B cell (primary cell): ENCODE measurements around the gene TMEM92. TPM values are rescaled to one million over a fixed set of nuclear protein-coding genes. Genes with fewer than 3 reads are reported as not detected.

Source experiments
- ATAC-seq: fragments of 200-7000 bp; cut with Tn5 transposase; one replicate; pipeline ENCODE4 v1.10.0; 2021; ENCODE audit warnings: low read depth, mild to moderate bottlenecking, moderate number of reproducible peaks, moderate library complexity
- CTCF ChIA-PET: fragments of 350-600 bp; sonication (Branson Sonifier 250); formaldehyde crosslinking; loops from one replicate; lab custom pipeline; 2021; ENCODE audit warnings: antibody characterized with exemption, inconsistent platforms; lab: Charles Lee
- POLR2A ChIA-PET: fragments of 350-600 bp; sonication (Branson Sonifier 250); formaldehyde crosslinking; loops from one replicate; lab custom pipeline; 2021; ENCODE audit warnings: antibody characterized with exemption; lab: Charles Lee
- DNase-seq: peaks from one replicate; pipeline ENCODE4 v3.0.0; 2013
- H2AFZ ChIP-seq: 2 replicates; pipeline ENCODE4 v1.6.1; 2012; ENCODE audit warnings: mild to moderate bottlenecking, low read depth, low read length; ENCODE audit not compliant: insufficient read depth, poor library complexity, severe bottlenecking
- H3K27ac ChIP-seq, 2 donors: 1 replicate in 1 of 2; 2 replicates in 1 of 2; pipeline ENCODE4 v1.5.1; 2012 to 2013; ENCODE audit warnings: low read length in 2 of 2, mild to moderate bottlenecking in 2 of 2, moderate library complexity in 1 of 2
- H3K27me3 ChIP-seq, 4 experiments: fragments of 200-600 bp in 1 of 4; sonication (generic) in 1 of 4; replicated peaks in 1 of 4; 1 replicate in 2 of 4; 2 replicates in 2 of 4; pipeline versions ENCODE4 v1.6.1 to v1.7.0; 2013 to 2016; ENCODE audit warnings: low read length in 3 of 4, mild to moderate bottlenecking in 2 of 4, mixed read lengths in 1 of 4, moderate library complexity in 1 of 4; ENCODE audit not compliant: insufficient read depth in 4 of 4, control insufficient read depth in 3 of 4; ENCODE audit errors: control extremely low read depth in 1 of 4
- H3K36me3 ChIP-seq, 2 experiments: replicated peaks in 1 of 2; 1 replicate in 1 of 2; 2 replicates in 1 of 2; pipeline versions ENCODE4 v1.6.1 to v1.7.1; 2013; ENCODE audit warnings: low read length in 1 of 2; ENCODE audit not compliant: insufficient read depth in 2 of 2, control insufficient read depth in 1 of 2; ENCODE audit errors: control extremely low read depth in 1 of 2, extremely low read depth in 1 of 2
- H3K4me1 ChIP-seq, 2 donors: fragments of 200-600 bp in 1 of 2; sonication (generic) in 1 of 2; 1 replicate in 1 of 2; 2 replicates in 1 of 2; pipeline versions ENCODE4 v1.5.1 to v1.6.1; 2013 to 2017; ENCODE audit warnings: low read length in 2 of 2; ENCODE audit not compliant: control insufficient read depth in 2 of 2, insufficient read depth in 2 of 2
- H3K4me2 ChIP-seq: replicated peaks from 2 replicates; pipeline ENCODE3; 2012; ENCODE audit warnings: mild to moderate bottlenecking, low read depth, low read length; ENCODE audit not compliant: poor library complexity, severe bottlenecking
- H3K4me3 ChIP-seq, 5 experiments: fragments of 200-600 bp in 1 of 5; sonication (generic) in 1 of 5; 1 replicate in 3 of 5; 2 replicates in 2 of 5; pipeline versions ENCODE4 v1.5.1 to v1.7.0; 2011 to 2016; ENCODE audit warnings: low read length in 4 of 5, mild to moderate bottlenecking in 4 of 5, low read depth in 2 of 5, control low read depth in 1 of 5, moderate library complexity in 1 of 5; ENCODE audit not compliant: insufficient read depth in 1 of 5; ENCODE audit errors: control extremely low read depth in 1 of 5, extremely low read depth in 1 of 5
- H3K79me2 ChIP-seq: fragments of 200-600 bp; sonication (generic); one replicate; pipeline ENCODE4 v1.6.0; 2016; ENCODE audit warnings: low read length; ENCODE audit not compliant: control insufficient read depth, insufficient read depth
- H3K9ac ChIP-seq: fragments of 200-600 bp; sonication (generic); 2 replicates; pipeline ENCODE4 v1.6.1; 2017; ENCODE audit warnings: mild to moderate bottlenecking, low read length, moderate library complexity
- H3K9me3 ChIP-seq, 3 donors: one replicate each; pipeline versions ENCODE4 v1.6.1 to v1.7.1; 2013; ENCODE audit warnings: low read length in 2 of 3; ENCODE audit not compliant: control insufficient read depth in 2 of 3, insufficient read depth in 1 of 3; ENCODE audit errors: control extremely low read depth in 1 of 3
- H4K20me1 ChIP-seq: 2 replicates; pipeline ENCODE4 v1.6.0; 2012; ENCODE audit warnings: mild to moderate bottlenecking, low read length; ENCODE audit not compliant: insufficient read depth, control insufficient read depth, poor library complexity, severe bottlenecking
- H3K27ac Mint-ChIP-seq: one replicate; pipeline ENCODE4 v1.8.0; 2021; ENCODE audit warnings: mixed read lengths
- H3K27me3 Mint-ChIP-seq: one replicate; pipeline ENCODE4 v1.8.0; 2021; ENCODE audit warnings: mixed read lengths
- H3K4me1 Mint-ChIP-seq: one replicate; pipeline ENCODE4 v1.8.0; 2021; ENCODE audit warnings: mixed read lengths
- H3K4me3 Mint-ChIP-seq: one replicate; pipeline ENCODE4 v1.8.0; 2021; ENCODE audit warnings: mixed read lengths
- H3K9me3 Mint-ChIP-seq: one replicate; pipeline ENCODE4 v1.8.0; 2022; ENCODE audit warnings: mixed read lengths; ENCODE audit not compliant: insufficient read depth
- CTCF ChIP-seq: fragments of 200-600 bp; IDR thresholded peaks from one replicate; pipeline ENCODE4 v1.8.0; 2022; ENCODE audit warnings: antibody characterized with exemption, mild to moderate bottlenecking
- EZH2 ChIP-seq: IDR thresholded peaks from 2 replicates; pipeline ENCODE4 v1.6.1; 2012; ENCODE audit warnings: borderline replicate concordance, low read depth, mild to moderate bottlenecking, moderate library complexity, low read length; ENCODE audit not compliant: insufficient read depth, poor library complexity, severe bottlenecking
- WGBS: methylation state at CpG from one replicate; pipeline ENCODE4 v1.1.5; 2013; ENCODE audit warnings: missing lambda C conversion rate; ENCODE audit not compliant: insufficient coverage; 5-methylcytosine and 5-hydroxymethylcytosine counted together
- intact Hi-C: fragments of 100-400 bp; cut with micrococcal nuclease; formaldehyde crosslinking; loops from one replicate; pipeline ENCODE4 v1.10.0; 2022
- polyA plus RNA-seq: library from polyadenylated mRNA; depleted of rRNA; stranded (reverse); fragments of >200 nt; gene quantifications from 2 replicates; pipeline ENCODE4 v1.2.3, GENCODE V29; 2012
- total RNA-seq, 2 donors: library from RNA; stranded (reverse); fragments of 120-200 nt in 1 of 2; gene quantifications; 1 replicate in 1 of 2; 2 replicates in 1 of 2; pipeline versions ENCODE4 v1.2.3 to v1.2.4, GENCODE V29; 2013 to 2022

Gene TMEM92
- total and polyA plus RNA-seq, 2 donors (not counting 1 experiment from before 2014, with no cell fraction given) = not detected

GRCh38 chr17:50277357-50277754, 3.1 kb downstream of the TMEM92 start:
- ATAC-seq = no peak
- H3K4me2 ChIP-seq = no peak overlapping the region
- TF ChIP-seq CTCF (no peak), EZH2 (no peak)
- peaks cover 7 to 8% of the 10 kb centered on the region in 2 donors for H3K4me1 ChIP-seq
- H3K27me3 ChIP-seq = peaks cover 0 to 67% (median 14%) of the 10 kb centered on the region in 4 experiments
- no peak overlapping the region for H3K4me3 ChIP-seq
- DNase-seq = no peak
- 65% methylated on average over 4 of the region's 5 CpGs for WGBS
- no peak overlapping the region for H3K9ac ChIP-seq
- peaks cover 11% of the 10 kb centered on the region for H3K4me1 Mint-ChIP-seq
- CTCF ChIA-PET = interaction anchor here (0.9 to 7.6 kb wide), 3 partner anchors 76 to 183 kb away, joined by 4 to 100 read pairs (median 5); partner anchors contain the start of gene COL1A1
- POLR2A ChIA-PET = no interaction called here
- no peaks in the 10 kb centered on the region for H3K79me2 ChIP-seq
- intact Hi-C loops = loop anchor here (2.0 kb wide), 1 partner anchor 49 kb away; no protein-coding TSS in a partner anchor
- H2AFZ ChIP-seq = no peak overlapping the region
- H3K36me3 ChIP-seq = no peaks in the 10 kb centered on the region
- peaks cover 59% of the 10 kb centered on the region for H3K27me3 Mint-ChIP-seq
- no peaks in the 10 kb centered on the region for H4K20me1 ChIP-seq
- no peak overlapping the region for H3K27ac ChIP-seq
- peaks cover 0 to 12% (median 0%) of the 10 kb centered on the region in 3 donors for H3K9me3 ChIP-seq
- no peak overlapping the region for H3K27ac Mint-ChIP-seq
- no peaks in the 10 kb centered on the region for H3K9me3 Mint-ChIP-seq
- H3K4me3 Mint-ChIP-seq = no peak overlapping the region

GRCh38 chr17:50278526-50279180, 4.4 kb downstream of the TMEM92 start:
- POLR2A ChIA-PET = no interaction called here
- TF ChIP-seq EZH2 (no peak), CTCF (no peak)
- no peak overlapping the region for H3K4me3 ChIP-seq
- no peaks in the 10 kb centered on the region for H3K79me2 ChIP-seq
- no peak overlapping the region for H3K4me2 ChIP-seq
- H3K27me3 Mint-ChIP-seq = peaks cover 61% of the 10 kb centered on the region
- peaks cover 0 to 55% (median 10%) of the 10 kb centered on the region in 4 experiments for H3K27me3 ChIP-seq
- H4K20me1 ChIP-seq = no peaks in the 10 kb centered on the region
- H3K27ac Mint-ChIP-seq = no peak overlapping the region
- 95% methylated on average over 12 of the region's 14 CpGs for WGBS
- peaks cover 0 to 9% (median 0%) of the 10 kb centered on the region in 3 donors for H3K9me3 ChIP-seq
- no peaks in the 10 kb centered on the region for H3K36me3 ChIP-seq
- peaks cover 5% of the 10 kb centered on the region for H3K4me1 Mint-ChIP-seq
- H3K27ac ChIP-seq = no peak overlapping the region
- CTCF ChIA-PET = interaction anchor here (2.3 to 7.6 kb wide), 2 partner anchors 78 to 109 kb away, joined by 5 to 100 read pairs; partner anchors contain the start of gene COL1A1
- no peak overlapping the region for H2AFZ ChIP-seq
- ATAC-seq (no peak), DNase-seq (no peak)
- intact Hi-C loops = no loop called here
- H3K9ac ChIP-seq = no peak overlapping the region
- H3K9me3 Mint-ChIP-seq = no peaks in the 10 kb centered on the region
- no peaks in the 10 kb centered on the region for H3K4me1 ChIP-seq
- no peak overlapping the region for H3K4me3 Mint-ChIP-seq
